HepG2 (cell line): ENCODE results near the gene TGFBR1. TPM values are rescaled to one million over a fixed set of nuclear protein-coding genes. Genes with fewer than 3 reads are reported as not detected.

Experiments
- ATAC-seq: fragments of 200-7000 bp; cut with Tn5 transposase; 3 replicates; pipeline ENCODE4 v1.9.1; 2020; ENCODE audit warnings: mild to moderate bottlenecking, moderate library complexity
- BruUV-seq: library from RNA; stranded (reverse); fragments of 400-500 nt; replicated peaks from 2 replicates; lab custom pipeline; 2021; lab: Mats Ljungman, UMichigan
- CTCF ChIA-PET: fragments of 300-600 bp; formaldehyde crosslinking; extraction: SDS; loops from one replicate; lab custom pipeline; 2021; ENCODE audit warnings: low total read pairs, inconsistent platforms, low intra/inter-chr PET ratio; lab: Yijun Ruan, JAX
- POLR2A ChIA-PET: fragments of 350-600 bp; sonication (Branson Sonifier 250); formaldehyde crosslinking; loops from one replicate; lab custom pipeline; 2020; ENCODE audit warnings: antibody characterized with exemption, inconsistent platforms; lab: Yijun Ruan, JAX
- DNase-seq: peaks from one replicate; pipeline ENCODE4 v3.0.0-alpha.2; 2015; ENCODE audit warnings: low spot score
- FAIRE-seq: peaks from 3 replicates; lab custom pipeline; 2011; peaks lifted over from hg19 to GRCh38; lab: Jason Lieb, UNC
- H2AFZ ChIP-seq: one replicate; pipeline ENCODE4 v1.6.1; 2011; ENCODE audit warnings: low read length, inconsistent platforms
- H3K27ac ChIP-seq: fragments of 300-600 bp; 3 replicates; pipeline ENCODE4 v1.8.0; 2011; ENCODE audit warnings: mixed run types, mild to moderate bottlenecking, mixed read lengths, low read length, inconsistent platforms; ENCODE audit not compliant: insufficient read depth; ENCODE audit errors: extremely low read length
- H3K27me3 ChIP-seq, 2 experiments: fragments of 200-600 bp in 1 of 2; 2 replicates in 1 of 2; 3 replicates in 1 of 2; pipeline versions ENCODE4 v1.6.0 to v1.8.0; 2011; ENCODE audit warnings: low read length in 2 of 2, mild to moderate bottlenecking in 2 of 2, moderate library complexity in 2 of 2, inconsistent platforms in 1 of 2; ENCODE audit not compliant: insufficient read depth in 2 of 2, control insufficient read depth in 1 of 2
- H3K36me3 ChIP-seq, 2 experiments: fragments of 200-600 bp in 1 of 2; replicated peaks in 1 of 2; 2 replicates in 1 of 2; 3 replicates in 1 of 2; pipeline versions ENCODE4 v1.5.1 to v1.8.0; 2011; ENCODE audit warnings: low read length in 2 of 2, inconsistent platforms in 1 of 2; ENCODE audit not compliant: insufficient read depth in 2 of 2, control insufficient read depth in 1 of 2
- H3K4me1 ChIP-seq: 2 replicates; pipeline ENCODE4 v1.5.1; 2012; ENCODE audit warnings: low read length, inconsistent platforms; ENCODE audit not compliant: insufficient read depth
- H3K4me2 ChIP-seq: 2 replicates; pipeline ENCODE4 v1.6.0; 2011; ENCODE audit warnings: low read depth, low read length, inconsistent platforms
- H3K4me3 ChIP-seq, 3 experiments: fragments of 200-600 bp in 1 of 3; sonication (generic), shearing (Covaris generic) in 1 of 3; replicated peaks in 1 of 3; 2 replicates each; pipeline ENCODE4 v1.5.1; 2011 to 2016; ENCODE audit warnings: low read length in 3 of 3, inconsistent platforms in 2 of 3, low read depth in 2 of 3, mild to moderate bottlenecking in 2 of 3, control low read depth in 1 of 3, mixed read lengths in 1 of 3; ENCODE audit not compliant: insufficient read depth in 1 of 3
- H3K79me2 ChIP-seq: one replicate; pipeline ENCODE4 v1.6.1; 2011; ENCODE audit warnings: low read length, inconsistent platforms; ENCODE audit not compliant: insufficient read depth
- H3K9ac ChIP-seq: 2 replicates; pipeline ENCODE4 v1.6.0; 2011; ENCODE audit warnings: mild to moderate bottlenecking, low read depth, low read length, inconsistent platforms; ENCODE audit not compliant: insufficient read depth
- H3K9me3 ChIP-seq: 2 replicates; pipeline ENCODE4 v1.5.1; 2012; ENCODE audit warnings: mild to moderate bottlenecking, low read length
- H4K20me1 ChIP-seq: 2 replicates; pipeline ENCODE4 v1.6.0; 2011; ENCODE audit warnings: inconsistent platforms, mild to moderate bottlenecking, low read length, moderate library complexity; ENCODE audit not compliant: insufficient read depth
- CTCF ChIP-seq: sonication (generic); formaldehyde crosslinking; IDR thresholded peaks from 2 replicates; pipeline ENCODE4 v1.5.0; 2020; ENCODE audit warnings: mild to moderate bottlenecking, missing genetic modification reagents, moderate library complexity
- HNF4G ChIP-seq, 2 experiments: sonication (generic) in 1 of 2; formaldehyde crosslinking in 1 of 2; IDR thresholded peaks; 2 replicates each; pipeline versions ENCODE4 v1.4.0 to v1.6.1; 2011 to 2020; ENCODE audit warnings: borderline replicate concordance in 2 of 2, low read depth in 2 of 2, mild to moderate bottlenecking in 2 of 2, low read length in 1 of 2, missing genetic modification reagents in 1 of 2, moderate library complexity in 1 of 2
- HOXA5 ChIP-seq: sonication (generic); formaldehyde crosslinking; IDR thresholded peaks from 2 replicates; pipeline ENCODE4 v1.4.0; 2020; ENCODE audit warnings: missing genetic modification reagents
- PAWR ChIP-seq: sonication (generic); formaldehyde crosslinking; IDR thresholded peaks from 2 replicates; pipeline ENCODE4 v1.4.0; 2020; ENCODE audit warnings: missing genetic modification reagents, mild to moderate bottlenecking, borderline replicate concordance
- RAD21 ChIP-seq: fragments of 450-650 bp; formaldehyde crosslinking; IDR thresholded peaks from 2 replicates; pipeline ENCODE4 v1.5.0; 2020; ENCODE audit warnings: mild to moderate bottlenecking
- SMC3 ChIP-seq: IDR thresholded peaks from 2 replicates; pipeline ENCODE4 v1.6.1; 2011; ENCODE audit warnings: low read length, improper control_type of control experiment
- STAG1 ChIP-seq: sonication (generic); formaldehyde crosslinking; IDR thresholded peaks from 2 replicates; pipeline ENCODE4 v1.4.0; 2020; ENCODE audit warnings: missing genetic modification reagents
- ZNF12 ChIP-seq: sonication (generic); formaldehyde crosslinking; IDR thresholded peaks from 2 replicates; pipeline ENCODE4 v1.5.0; 2020; ENCODE audit warnings: missing genetic modification reagents
- WGBS: methylation state at CpG from one replicate; pipeline ENCODE4 v1.1.6; 2017; ENCODE audit warnings: low lambda C conversion rate; 5-methylcytosine and 5-hydroxymethylcytosine counted together
- in situ Hi-C: cut with HindIII; loops from 2 replicates; pipeline ENCODE4 v1.10.0; 2017; ENCODE audit warnings: low pct_unique_long_range_greater_than_20kb; ENCODE audit not compliant: extremely low pct_ligation_motif_present
- intact Hi-C: fragments of 100-400 bp; cut with micrococcal nuclease; formaldehyde crosslinking; loops from one replicate; pipeline ENCODE4 v1.10.0; 2022; ENCODE audit not compliant: unreplicated experiment
- polyA plus RNA-seq, 8 experiments: library from polyadenylated mRNA; depleted of rRNA in 3 of 8; stranded (reverse) in 7 of 8; unstranded in 1 of 8; fragments of >200 nt; fragmentation: Illumina TruSeq in 4 of 8; extraction: Trizol in 4 of 8; gene quantifications; 2 replicates each; pipeline versions ENCODE4 v1.2.1 to v1.2.3, GENCODE V29; 2011 to 2016; ENCODE audit warnings: low read depth in 4 of 8, missing spikeins in 1 of 8, mixed read lengths in 1 of 8; ENCODE audit not compliant: insufficient read depth in 1 of 8
- total RNA-seq, 5 experiments: library from RNA; depleted of rRNA; stranded (reverse); fragments of >200 nt; fragmentation: Illumina TruSeq; extraction: Trizol; gene quantifications; 2 replicates each; pipeline ENCODE4 v1.2.3, GENCODE V29; 2016; ENCODE audit warnings: low read depth in 1 of 5

Gene TGFBR1
- total and polyA plus RNA-seq, 2 of the 13 experiments (the other 11 are each of a cell fraction or from before 2014, with no cell fraction given): 16.8 to 23.9 TPM

- FAIRE-seq (no peak), DNase-seq (peak; percentile 35), ATAC-seq (peak; percentile 79)
- Histone ChIP-seq H3K4me1 (no peaks in the 10 kb centered on the region), H3K79me2 (no peaks in the 10 kb centered on the region), H3K36me3 (peaks cover 4 to 28% of the 10 kb centered on the region in 2 experiments; a peak in 3 of 5 replicates), H2AFZ (no peak overlapping the region), H3K27ac (no peak overlapping the region), H4K20me1 (no peaks in the 10 kb centered on the region), H3K4me3 (no peak overlapping the region), H3K9ac (no peak overlapping the region), H3K27me3 (no peaks in the 10 kb centered on the region)
- in situ Hi-C loops: loop anchor here (10.0 kb wide), 1 partner anchor 166 kb away; no protein-coding TSS in a partner anchor
- no TSS peak for BruUV-seq
- WGBS: 87% methylated on average over 2 of the region's 2 CpGs
- POLR2A ChIA-PET: no interaction called here
- TF ChIP-seq SMC3 (peak; percentile 80; the same call in 1 of the 2 replicates), ZNF12 (CRISPR knock-in tag) (no peak), STAG1 (CRISPR knock-in tag) (peak; percentile 91), RAD21 (CRISPR knock-in tag) (peak; percentile 77), HOXA5 (CRISPR knock-in tag) (0 out of 2 replicates have a peak, but pooled peaks have one; percentile 32), CTCF (CRISPR knock-in tag) (peak; percentile 75), HNF4G (IDR thresholded peaks at IDR 0.05; ENCODE audit: borderline replicate concordance, low read depth, low read length) (no peak), HNF4G (CRISPR knock-in tag; IDR thresholded peaks at IDR 0.05; ENCODE audit: borderline replicate concordance, low read depth) (no peak), PAWR (CRISPR knock-in tag) (no peak)
- TF ChIP-seq, all 625 proteins: peak for 5
- intact Hi-C loops: loop anchor here (1.0 kb wide), 1 partner anchor 292 kb away; no protein-coding TSS in a partner anchor
- CTCF ChIA-PET: interaction anchor here (1.3 to 2.2 kb wide), 4 partner anchors 140 to 293 kb away, joined by 4 to 19 read pairs (median 12); no protein-coding TSS in a partner anchor
- H3K4me2 ChIP-seq: no peak overlapping the region
- H3K9me3 ChIP-seq: no peaks in the 10 kb centered on the region
These were observed 35.9 kb downstream of the TGFBR1 start for GRCh38 chr9:99140685-99141314.
